ENCODE results near the gene SPATA24. TPM values are rescaled to one million over a fixed set of nuclear protein-coding genes. Genes with fewer than 3 reads are reported as not detected.

The SPATA24 gene
- total RNA-seq, 1 experiment from 2014 or later = 13.0 TPM

- no peak for DNase-seq
- Histone ChIP-seq H3K79me2 (ENCODE audit: insufficient read depth, low read length) (no peaks in the 10 kb centered on the region), H3K27ac (ENCODE audit: insufficient read length, low read depth, low read length) (no peak overlapping the region), H2BK12ac (ENCODE audit: insufficient read length, low read depth, low read length) (no peak overlapping the region), H2AK5ac (ENCODE audit: insufficient read length, low read length) (no peak overlapping the region), H2BK15ac (ENCODE audit: low read depth, low read length) (no peak overlapping the region), H3K56ac (ENCODE audit: insufficient read length, low read depth, low read length) (no peak overlapping the region), H3K9ac (ENCODE audit: extremely low read depth, insufficient read length, low read length) (no peak overlapping the region), H4K8ac (replicated peaks; ENCODE audit: insufficient read length, low read depth, low read length) (no peak overlapping the region), H2BK20ac (ENCODE audit: low read depth, low read length, poor library complexity, severe bottlenecking) (no peak overlapping the region), H4K5ac (ENCODE audit: insufficient read length, low read depth, low read length) (no peak overlapping the region), H3K4ac (ENCODE audit: low read depth, low read length) (no peak overlapping the region), H3K14ac (ENCODE audit: insufficient read depth, low read length) (no peak overlapping the region), H2BK5ac (ENCODE audit: insufficient read length, low read length) (no peak overlapping the region), H2BK120ac (ENCODE audit: low read depth, low read length, poor library complexity, severe bottlenecking) (no peak overlapping the region), H3K27me3 (ENCODE audit: insufficient read depth, low read length) (no peaks in the 10 kb centered on the region), H3K23ac (ENCODE audit: insufficient read length, low read depth, low read length) (no peak overlapping the region), H3K4me2 (ENCODE audit: insufficient read depth, insufficient read length, low read length) (no peak overlapping the region), H4K20me1 (ENCODE audit: control insufficient read depth, insufficient read depth, insufficient read length) (no peaks in the 10 kb centered on the region), H3K18ac (ENCODE audit: insufficient read length, low read depth, low read length) (no peak overlapping the region), H2AFZ (ENCODE audit: low read length) (no peak overlapping the region), H4K91ac (ENCODE audit: insufficient read length, low read depth, low read length) (no peak overlapping the region), H3K79me1 (ENCODE audit: insufficient read depth, low read depth, low read length, poor library complexity, severe bottlenecking) (no peaks in the 10 kb centered on the region), H3K9me3 (ENCODE audit: control insufficient read depth, low read depth, low read length) (no peaks in the 10 kb centered on the region), H3K23me2 (ENCODE audit: insufficient read length, low read depth, low read length, poor library complexity, severe bottlenecking) (no peaks in the 10 kb centered on the region), H3T11ph (ENCODE audit: low read length) (no peak overlapping the region), H3K4me1 (ENCODE audit: insufficient read depth, low read length) (no peaks in the 10 kb centered on the region)
- H3K27me3 Mint-ChIP-seq (ENCODE audit: low read depth) = peaks cover 1% of the 10 kb centered on the region
- H3K4me3 Mint-ChIP-seq = no peak overlapping the region
- no peak overlapping the region for H3K27ac Mint-ChIP-seq
- peaks cover 0 to 46% (median 34%) of the 10 kb centered on the region in 3 experiments; a peak in 5 of 7 replicates for H3K36me3 Mint-ChIP-seq (ENCODE audit: insufficient read depth in 1 of 3, low read depth in 3 of 3)
- no peak for TF ChIP-seq CTCF (conservative IDR thresholded peaks at IDR 0.05)
- H3K9me3 Mint-ChIP-seq = no peaks in the 10 kb centered on the region
- peaks cover 15 to 21% of the 10 kb centered on the region in 2 experiments for H3K4me1 Mint-ChIP-seq
Observed at GRCh38 chr5:139415869-139416268, 12.0 kb upstream of the SPATA24 start.
